K562 (cell line): ENCODE results near the gene RUNX3. TPM values are rescaled to one million over a fixed set of nuclear protein-coding genes. Genes with fewer than 3 reads are reported as not detected.

Experiments used
- BRCA1 ChIP-seq, 2 experiments: fragments of 450-650 bp in 1 of 2; sonication (generic) in 1 of 2; formaldehyde crosslinking in 1 of 2; IDR thresholded peaks; 2 replicates each; pipeline versions ENCODE4 v1.5.0 to v1.6.1; 2017 to 2020; ENCODE audit warnings: mild to moderate bottlenecking in 1 of 2, missing genetic modification reagents in 1 of 2
- CBX3 ChIP-seq, 2 experiments: IDR thresholded peaks; 1 replicate in 1 of 2; 2 replicates in 1 of 2; pipeline ENCODE4 v1.6.1; 2012; ENCODE audit warnings: inconsistent platforms in 2 of 2, low read length in 2 of 2, borderline replicate concordance in 1 of 2, control low read depth in 1 of 2
- CEBPG ChIP-seq, 3 experiments: fragments of 200-800 bp in 1 of 3; sonication (Bioruptor generic) in 1 of 3; sonication (generic) in 1 of 3; formaldehyde crosslinking in 1 of 3; IDR thresholded peaks in 2 of 3; conservative IDR thresholded peaks in 1 of 3; 2 replicates each; pipeline versions ENCODE4 v1.6.1 to v1.8.0; 2016 to 2022; ENCODE audit warnings: missing compliant biosample characterization in 2 of 3, missing genetic modification characterization in 2 of 3, mild to moderate bottlenecking in 1 of 3, missing genetic modification reagents in 1 of 3
- HMGN3 ChIP-seq: IDR thresholded peaks from 2 replicates; pipeline ENCODE4 v1.6.1; 2011; ENCODE audit warnings: borderline replicate concordance, low read depth, mild to moderate bottlenecking, mixed read lengths, low read length; ENCODE audit not compliant: insufficient read length; ENCODE audit errors: extremely low read depth
- HMGXB4 ChIP-seq: sonication (generic); formaldehyde crosslinking; IDR thresholded peaks from 2 replicates; pipeline ENCODE4 v1.8.1; 2023; ENCODE audit warnings: mild to moderate bottlenecking, missing genetic modification reagents
- JUN ChIP-seq, 2 experiments: sonication (generic) in 1 of 2; formaldehyde crosslinking in 1 of 2; IDR thresholded peaks; 2 replicates each; pipeline versions ENCODE4 v1.6.1 to v1.8.0; 2012 to 2022; ENCODE audit warnings: borderline replicate concordance in 2 of 2, mild to moderate bottlenecking in 2 of 2, improper control_type of control experiment in 1 of 2, low read depth in 1 of 2, low read length in 1 of 2, missing genetic modification reagents in 1 of 2
- MCM5 ChIP-seq: fragments of 450-650 bp; IDR thresholded peaks from 2 replicates; pipeline ENCODE4 v1.6.1; 2016; ENCODE audit warnings: low read depth
- NFIC ChIP-seq: fragments of 450-650 bp; IDR thresholded peaks from 2 replicates; pipeline ENCODE4 v1.6.1; 2017; ENCODE audit warnings: mild to moderate bottlenecking, inconsistent platforms
- PHTF2 ChIP-seq: fragments of 250-450 bp; sonication (Bioruptor Pico); IDR thresholded peaks from 2 replicates; pipeline ENCODE4 v1.5.0; 2021; ENCODE audit warnings: mild to moderate bottlenecking
- PPARD ChIP-seq: fragments of 250-450 bp; sonication (Bioruptor Pico); IDR thresholded peaks from 2 replicates; pipeline ENCODE4 v1.8.0; 2022; ENCODE audit warnings: inconsistent platforms, mild to moderate bottlenecking, moderate library complexity
- RNF2 ChIP-seq: sonication (generic); IDR thresholded peaks from 2 replicates; pipeline ENCODE4 v1.6.1; 2016
- SNIP1 ChIP-seq: fragments of 450-650 bp; IDR thresholded peaks from 2 replicates; pipeline ENCODE4 v1.7.1; 2017; ENCODE audit warnings: low read depth, mild to moderate bottlenecking
- THRAP3 ChIP-seq: fragments of 450-650 bp; IDR thresholded peaks from 2 replicates; pipeline ENCODE4 v1.6.1; 2016; ENCODE audit warnings: mild to moderate bottlenecking, inconsistent platforms, borderline replicate concordance
- YBX1 ChIP-seq: fragments of 450-650 bp; IDR thresholded peaks from 2 replicates; pipeline ENCODE4 v1.7.1; 2016; ENCODE audit warnings: mild to moderate bottlenecking
- ZC3H8 ChIP-seq: fragments of 450-650 bp; IDR thresholded peaks from 2 replicates; pipeline ENCODE4 v1.6.1; 2017
- ZHX1 ChIP-seq: fragments of 150-350 bp; conservative IDR thresholded peaks from 2 replicates; pipeline ENCODE4 v1.6.1; 2014; ENCODE audit warnings: low read length
- ZNF133 ChIP-seq: fragments of 250-450 bp; sonication (Bioruptor Pico); IDR thresholded peaks from 2 replicates; pipeline ENCODE4 v1.4.0; 2020; ENCODE audit warnings: mild to moderate bottlenecking
- ZNF695 ChIP-seq: fragments of 450-650 bp; formaldehyde crosslinking; IDR thresholded peaks from 2 replicates; pipeline ENCODE4 v1.4.0; 2020; ENCODE audit warnings: mild to moderate bottlenecking, moderate library complexity
- polyA plus RNA-seq, 8 experiments: library from polyadenylated mRNA; depleted of rRNA in 4 of 8; stranded (reverse) in 5 of 8; unstranded in 3 of 8; fragments of >200 nt; fragmentation: Nextera tagmentation in 2 of 8; fragmentation: Illumina TruSeq in 1 of 8; extraction: Ambion mirVana in 2 of 8; extraction: Trizol in 1 of 8; gene quantifications; 2 replicates each; pipeline versions ENCODE4 v1.2.1 to v1.2.3, GENCODE V29; 2011 to 2014; ENCODE audit warnings: inconsistent platforms in 1 of 8, missing spikeins in 1 of 8
- total RNA-seq, 7 experiments: library from RNA; depleted of rRNA in 6 of 7; stranded (reverse); fragments of >200 nt in 6 of 7; fragmentation: Illumina TruSeq in 2 of 7; extraction: Trizol in 2 of 7; gene quantifications; 2 replicates each; pipeline versions ENCODE4 v1.2.1 to v1.2.3, GENCODE V29; 2011 to 2021; ENCODE audit warnings: low replicate concordance in 1 of 7
- TF ChIP-seq, protein P1 (sequence below), 2 experiments: fragments of 450-650 bp; IDR thresholded peaks; 2 replicates each; pipeline ENCODE4 v1.6.1; 2016
- TF ChIP-seq, protein P2 (sequence below): sonication (generic); formaldehyde crosslinking; IDR thresholded peaks from 2 replicates; pipeline ENCODE4 v1.8.1; 2022; ENCODE audit warnings: missing genetic modification reagents

Gene RUNX3
- total and polyA plus RNA-seq, 9 of the 15 experiments (the other 6 are each of a cell fraction or from before 2014, with no cell fraction given): 0.01 to 0.64 (median 0.09) TPM

GRCh38 chr1:24966724-24967346, 36.8 kb upstream of the RUNX3 start (continued):
- TF ChIP-seq ZHX1: no peak
- no peak for TF ChIP-seq MCM5
- no peak for TF ChIP-seq PHTF2 (CRISPR knock-in tag)
- TF ChIP-seq SNIP1: no peak
- TF ChIP-seq ZC3H8: no peak
- TF ChIP-seq HMGXB4: no peak
- TF ChIP-seq HMGN3: no peak
- no peak for TF ChIP-seq PPARD (CRISPR knock-in tag)
- TF ChIP-seq ZNF695 (CRISPR knock-in tag): no peak
- no peak for TF ChIP-seq ZNF133
- TF ChIP-seq BRCA1 (IDR thresholded peaks at IDR 0.05): no peak
- no peak for TF ChIP-seq BRCA1 (CRISPR knock-in tag; IDR thresholded peaks at IDR 0.05)
- peak in 1 of 2 experiments; percentile 72; a peak in 2 of 3 replicates for TF ChIP-seq CBX3 (IDR thresholded peaks at IDR 0.05; ENCODE audit: borderline replicate concordance in 1 of 2, low read length in 2 of 2)
- TF ChIP-seq CEBPG (CRISPR knock-in tag; IDR thresholded peaks at IDR 0.05): peak; percentile 93
- TF ChIP-seq CEBPG (tag; conservative IDR thresholded peaks at IDR 0.05 in 1 of 2, IDR thresholded peaks at IDR 0.05 in 1 of 2): peak; percentile 65 to 98; a peak in 3 of 4 replicates
- TF ChIP-seq, protein P1, sequence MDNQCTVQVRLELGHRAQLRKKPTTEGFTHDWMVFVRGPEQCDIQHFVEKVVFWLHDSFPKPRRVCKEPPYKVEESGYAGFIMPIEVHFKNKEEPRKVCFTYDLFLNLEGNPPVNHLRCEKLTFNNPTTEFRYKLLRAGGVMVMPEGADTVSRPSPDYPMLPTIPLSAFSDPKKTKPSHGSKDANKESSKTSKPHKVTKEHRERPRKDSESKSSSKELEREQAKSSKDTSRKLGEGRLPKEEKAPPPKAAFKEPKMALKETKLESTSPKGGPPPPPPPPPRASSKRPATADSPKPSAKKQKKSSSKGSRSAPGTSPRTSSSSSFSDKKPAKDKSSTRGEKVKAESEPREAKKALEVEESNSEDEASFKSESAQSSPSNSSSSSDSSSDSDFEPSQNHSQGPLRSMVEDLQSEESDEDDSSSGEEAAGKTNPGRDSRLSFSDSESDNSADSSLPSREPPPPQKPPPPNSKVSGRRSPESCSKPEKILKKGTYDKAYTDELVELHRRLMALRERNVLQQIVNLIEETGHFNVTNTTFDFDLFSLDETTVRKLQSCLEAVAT (IDR thresholded peaks at IDR 0.05): no peak
- 0 out of 2 replicates have a peak, but pooled peaks have one; percentile 24 for TF ChIP-seq RNF2
- TF ChIP-seq, protein P2, sequence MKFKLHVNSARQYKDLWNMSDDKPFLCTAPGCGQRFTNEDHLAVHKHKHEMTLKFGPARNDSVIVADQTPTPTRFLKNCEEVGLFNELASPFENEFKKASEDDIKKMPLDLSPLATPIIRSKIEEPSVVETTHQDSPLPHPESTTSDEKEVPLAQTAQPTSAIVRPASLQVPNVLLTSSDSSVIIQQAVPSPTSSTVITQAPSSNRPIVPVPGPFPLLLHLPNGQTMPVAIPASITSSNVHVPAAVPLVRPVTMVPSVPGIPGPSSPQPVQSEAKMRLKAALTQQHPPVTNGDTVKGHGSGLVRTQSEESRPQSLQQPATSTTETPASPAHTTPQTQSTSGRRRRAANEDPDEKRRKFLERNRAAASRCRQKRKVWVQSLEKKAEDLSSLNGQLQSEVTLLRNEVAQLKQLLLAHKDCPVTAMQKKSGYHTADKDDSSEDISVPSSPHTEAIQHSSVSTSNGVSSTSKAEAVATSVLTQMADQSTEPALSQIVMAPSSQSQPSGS (CRISPR knock-in tag): no peak
- TF ChIP-seq NFIC: no peak
- no peak for TF ChIP-seq YBX1
- TF ChIP-seq THRAP3: no peak
- peak; percentile 91 for TF ChIP-seq JUN (IDR thresholded peaks at IDR 0.05; ENCODE audit: borderline replicate concordance, low read depth, low read length)
- TF ChIP-seq JUN (CRISPR knock-in tag; IDR thresholded peaks at IDR 0.05; ENCODE audit: borderline replicate concordance): peak; percentile 70; the same call in 1 of the 2 replicates
